Endothelial cell of umbilical vein (primary cell): ENCODE data around the gene VWA1.

Experiments
- CTCF ChIP-seq, 2 donors: IDR thresholded peaks; 1 replicate in 1 of 2; 2 replicates in 1 of 2; pipeline ENCODE4 v1.5.1; 2011; ENCODE audit warnings: low read length in 2 of 2, mild to moderate bottlenecking in 2 of 2, moderate library complexity in 2 of 2, control low read depth in 1 of 2, inconsistent platforms in 1 of 2, low read depth in 1 of 2; ENCODE audit not compliant: insufficient read depth in 1 of 2; ENCODE audit errors: extremely low read depth in 1 of 2
- EZH2 ChIP-seq: IDR thresholded peaks from 2 replicates; pipeline ENCODE4 v1.6.1; 2012; ENCODE audit warnings: borderline replicate concordance, low read depth, mild to moderate bottlenecking, moderate library complexity, low read length, inconsistent platforms; ENCODE audit not compliant: severe bottlenecking
- FOS ChIP-seq: IDR thresholded peaks from 2 replicates; pipeline ENCODE4 v1.6.1; 2011; ENCODE audit warnings: mild to moderate bottlenecking, low read length, moderate library complexity, borderline replicate concordance; ENCODE audit not compliant: insufficient read depth
- GATA2 ChIP-seq: IDR thresholded peaks from 2 replicates; pipeline ENCODE4 v1.7.0; 2011; ENCODE audit warnings: low read depth, mild to moderate bottlenecking, moderate library complexity, mixed read lengths, low read length; ENCODE audit not compliant: insufficient read length, insufficient read depth
- MYC ChIP-seq: IDR thresholded peaks from one replicate; pipeline ENCODE4 v1.6.1; 2011; ENCODE audit warnings: mild to moderate bottlenecking, low read depth, low read length
- POLR2A ChIP-seq: IDR thresholded peaks from 2 replicates; pipeline ENCODE4 v1.6.1; 2012; ENCODE audit warnings: low read depth, mild to moderate bottlenecking, control low read depth, low read length
- POLR2AphosphoS5 ChIP-seq: IDR thresholded peaks from 2 replicates; pipeline ENCODE4 v1.6.1; 2012; ENCODE audit warnings: low read depth, mild to moderate bottlenecking, control low read depth, low read length, moderate library complexity; ENCODE audit not compliant: insufficient read depth

GRCh38 chr1:1403653-1404052 lies 31.8 kb upstream of the VWA1 start:
- TF ChIP-seq CTCF (IDR thresholded peaks at IDR 0.05; ENCODE audit: extremely low read depth in 1 of 2, insufficient read depth in 1 of 2, low read depth in 1 of 2, low read length in 2 of 2) = no peak
- no peak for TF ChIP-seq POLR2A
- no peak for TF ChIP-seq EZH2
- no peak for TF ChIP-seq GATA2
- TF ChIP-seq FOS = no peak
- TF ChIP-seq POLR2AphosphoS5 = no peak
- no peak for TF ChIP-seq MYC
